OCI-LY1 (cell line): ENCODE results near the gene SAXO1.

Experiments used
- CTCF ChIP-seq: fragments of 200-600 bp; sonication (generic), shearing (Covaris generic); IDR thresholded peaks from 2 replicates; pipeline ENCODE4 v1.5.1; 2017; ENCODE audit warnings: mild to moderate bottlenecking, antibody characterized with exemption, low read length, moderate library complexity, mixed read lengths
- EZH2 ChIP-seq: fragments of 200-600 bp; sonication (generic), shearing (Covaris generic); IDR thresholded peaks from 2 replicates; pipeline ENCODE4 v1.8.0; 2017; ENCODE audit warnings: borderline replicate concordance, mixed run types, mild to moderate bottlenecking, antibody characterized with exemption, low read length, moderate library complexity, mixed read lengths

- TF ChIP-seq CTCF: no peak
- no peak for TF ChIP-seq EZH2
Measured at GRCh38 chr9:18996211-18996610, 36.8 kb downstream of the SAXO1 start.
